ENCODE results near the gene SNAPC5.

DNA sequence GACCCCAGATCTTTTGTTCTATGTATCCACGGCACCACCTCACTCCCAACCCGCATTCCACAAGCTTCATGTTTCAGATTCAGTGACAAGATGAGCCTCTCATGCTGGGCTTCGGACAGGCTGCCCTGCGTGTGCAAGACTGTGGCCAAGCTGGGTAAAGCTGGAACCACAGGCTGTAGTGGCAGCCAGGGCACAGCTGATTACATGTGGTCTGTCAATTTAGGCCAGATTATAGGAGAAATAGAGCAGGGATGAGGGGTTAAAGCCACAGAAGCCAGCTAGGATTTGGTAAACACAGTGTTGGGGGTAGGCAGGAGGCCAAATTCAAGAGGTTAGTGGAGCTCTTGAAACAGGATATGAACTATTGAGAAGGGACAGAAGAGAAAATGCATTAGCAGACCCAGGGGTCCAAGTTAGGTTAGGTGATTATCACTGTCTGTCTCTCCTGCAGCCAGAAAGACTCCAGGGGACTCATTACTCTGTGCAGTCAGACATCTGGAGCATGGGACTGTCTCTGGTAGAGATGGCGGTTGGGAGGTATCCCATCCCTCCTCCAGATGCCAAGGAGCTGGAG is 12.9 kb downstream of the SNAPC5 start:
- TF ChIP-seq, protein P1, sequence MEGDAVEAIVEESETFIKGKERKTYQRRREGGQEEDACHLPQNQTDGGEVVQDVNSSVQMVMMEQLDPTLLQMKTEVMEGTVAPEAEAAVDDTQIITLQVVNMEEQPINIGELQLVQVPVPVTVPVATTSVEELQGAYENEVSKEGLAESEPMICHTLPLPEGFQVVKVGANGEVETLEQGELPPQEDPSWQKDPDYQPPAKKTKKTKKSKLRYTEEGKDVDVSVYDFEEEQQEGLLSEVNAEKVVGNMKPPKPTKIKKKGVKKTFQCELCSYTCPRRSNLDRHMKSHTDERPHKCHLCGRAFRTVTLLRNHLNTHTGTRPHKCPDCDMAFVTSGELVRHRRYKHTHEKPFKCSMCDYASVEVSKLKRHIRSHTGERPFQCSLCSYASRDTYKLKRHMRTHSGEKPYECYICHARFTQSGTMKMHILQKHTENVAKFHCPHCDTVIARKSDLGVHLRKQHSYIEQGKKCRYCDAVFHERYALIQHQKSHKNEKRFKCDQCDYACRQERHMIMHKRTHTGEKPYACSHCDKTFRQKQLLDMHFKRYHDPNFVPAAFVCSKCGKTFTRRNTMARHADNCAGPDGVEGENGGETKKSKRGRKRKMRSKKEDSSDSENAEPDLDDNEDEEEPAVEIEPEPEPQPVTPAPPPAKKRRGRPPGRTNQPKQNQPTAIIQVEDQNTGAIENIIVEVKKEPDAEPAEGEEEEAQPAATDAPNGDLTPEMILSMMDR (IDR thresholded peaks at IDR 0.05; ENCODE audit: low read depth, low read length) = no peak
- no peak for TF ChIP-seq POLR2A (IDR thresholded peaks at IDR 0.05; ENCODE audit: extremely low read depth, insufficient read length)
- TF ChIP-seq MYC (IDR thresholded peaks at IDR 0.05; ENCODE audit: low read depth, low read length) = no peak

Measured in NB4 (cell line).